ENCODE measurements around the gene LAMA4. TPM values are rescaled to one million over a fixed set of nuclear protein-coding genes. Genes with fewer than 3 reads are reported as not detected.

Gene LAMA4
- polyA plus RNA-seq, 1 donor from 2014 or later = 0.69 TPM

DNA sequence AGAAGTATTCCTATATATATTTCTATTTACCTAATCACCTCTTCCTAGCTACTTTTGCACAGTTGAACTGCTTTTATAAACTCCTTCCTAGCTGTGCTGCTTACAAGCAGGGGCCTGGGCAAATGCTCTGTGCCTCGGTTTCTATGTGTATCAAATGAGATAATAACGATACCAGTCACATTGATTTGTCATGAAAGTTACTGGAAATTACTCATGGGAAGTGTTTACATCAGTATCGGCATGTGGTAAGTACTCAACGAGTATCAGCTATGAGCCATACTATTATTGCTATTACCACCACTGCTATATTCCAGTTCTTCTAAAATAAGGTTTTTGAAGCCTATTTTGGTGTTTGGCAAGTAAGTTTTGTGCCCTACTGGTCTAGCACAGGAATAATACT, 4.9 kb downstream of the LAMA4 start:
- Histone ChIP-seq H4K20me1 (ENCODE audit: insufficient read depth) (no peaks in the 10 kb centered on the region), H3K4me2 (ENCODE audit: low read length) (no peak overlapping the region), H3K79me2 (replicated peaks; ENCODE audit: insufficient read depth, low read length) (no peaks in the 10 kb centered on the region)

DNA sequence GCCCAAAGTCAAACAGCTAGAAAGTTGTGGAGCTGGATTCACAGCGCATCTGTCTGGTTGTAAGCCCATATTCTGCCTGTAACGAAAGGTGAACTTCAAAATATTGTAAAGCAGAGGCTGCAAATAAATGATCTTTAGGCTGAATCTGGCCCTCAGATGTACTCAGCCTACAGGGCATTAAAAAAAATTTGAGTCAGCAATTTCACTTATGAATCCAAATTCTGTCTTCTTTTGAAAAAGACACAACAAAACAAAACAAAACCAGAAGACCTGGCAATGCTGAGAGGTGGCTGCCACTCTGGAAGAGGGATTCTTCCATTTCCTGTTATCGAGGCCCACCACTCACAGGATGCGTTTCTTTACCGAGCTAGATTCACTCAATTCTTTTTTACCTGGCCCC, 7.1 kb downstream of the LAMA4 start:
- TF ChIP-seq EP300 (conservative IDR thresholded peaks at IDR 0.05; ENCODE audit: poor library complexity, severe bottlenecking) = no peak
- TF ChIP-seq, protein P1, sequence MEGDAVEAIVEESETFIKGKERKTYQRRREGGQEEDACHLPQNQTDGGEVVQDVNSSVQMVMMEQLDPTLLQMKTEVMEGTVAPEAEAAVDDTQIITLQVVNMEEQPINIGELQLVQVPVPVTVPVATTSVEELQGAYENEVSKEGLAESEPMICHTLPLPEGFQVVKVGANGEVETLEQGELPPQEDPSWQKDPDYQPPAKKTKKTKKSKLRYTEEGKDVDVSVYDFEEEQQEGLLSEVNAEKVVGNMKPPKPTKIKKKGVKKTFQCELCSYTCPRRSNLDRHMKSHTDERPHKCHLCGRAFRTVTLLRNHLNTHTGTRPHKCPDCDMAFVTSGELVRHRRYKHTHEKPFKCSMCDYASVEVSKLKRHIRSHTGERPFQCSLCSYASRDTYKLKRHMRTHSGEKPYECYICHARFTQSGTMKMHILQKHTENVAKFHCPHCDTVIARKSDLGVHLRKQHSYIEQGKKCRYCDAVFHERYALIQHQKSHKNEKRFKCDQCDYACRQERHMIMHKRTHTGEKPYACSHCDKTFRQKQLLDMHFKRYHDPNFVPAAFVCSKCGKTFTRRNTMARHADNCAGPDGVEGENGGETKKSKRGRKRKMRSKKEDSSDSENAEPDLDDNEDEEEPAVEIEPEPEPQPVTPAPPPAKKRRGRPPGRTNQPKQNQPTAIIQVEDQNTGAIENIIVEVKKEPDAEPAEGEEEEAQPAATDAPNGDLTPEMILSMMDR (IDR thresholded peaks at IDR 0.05; ENCODE audit: poor library complexity, severe bottlenecking) = no peak
- no peak for TF ChIP-seq TAF1 (IDR thresholded peaks at IDR 0.05; ENCODE audit: low read depth)
- TF ChIP-seq, protein P2, sequence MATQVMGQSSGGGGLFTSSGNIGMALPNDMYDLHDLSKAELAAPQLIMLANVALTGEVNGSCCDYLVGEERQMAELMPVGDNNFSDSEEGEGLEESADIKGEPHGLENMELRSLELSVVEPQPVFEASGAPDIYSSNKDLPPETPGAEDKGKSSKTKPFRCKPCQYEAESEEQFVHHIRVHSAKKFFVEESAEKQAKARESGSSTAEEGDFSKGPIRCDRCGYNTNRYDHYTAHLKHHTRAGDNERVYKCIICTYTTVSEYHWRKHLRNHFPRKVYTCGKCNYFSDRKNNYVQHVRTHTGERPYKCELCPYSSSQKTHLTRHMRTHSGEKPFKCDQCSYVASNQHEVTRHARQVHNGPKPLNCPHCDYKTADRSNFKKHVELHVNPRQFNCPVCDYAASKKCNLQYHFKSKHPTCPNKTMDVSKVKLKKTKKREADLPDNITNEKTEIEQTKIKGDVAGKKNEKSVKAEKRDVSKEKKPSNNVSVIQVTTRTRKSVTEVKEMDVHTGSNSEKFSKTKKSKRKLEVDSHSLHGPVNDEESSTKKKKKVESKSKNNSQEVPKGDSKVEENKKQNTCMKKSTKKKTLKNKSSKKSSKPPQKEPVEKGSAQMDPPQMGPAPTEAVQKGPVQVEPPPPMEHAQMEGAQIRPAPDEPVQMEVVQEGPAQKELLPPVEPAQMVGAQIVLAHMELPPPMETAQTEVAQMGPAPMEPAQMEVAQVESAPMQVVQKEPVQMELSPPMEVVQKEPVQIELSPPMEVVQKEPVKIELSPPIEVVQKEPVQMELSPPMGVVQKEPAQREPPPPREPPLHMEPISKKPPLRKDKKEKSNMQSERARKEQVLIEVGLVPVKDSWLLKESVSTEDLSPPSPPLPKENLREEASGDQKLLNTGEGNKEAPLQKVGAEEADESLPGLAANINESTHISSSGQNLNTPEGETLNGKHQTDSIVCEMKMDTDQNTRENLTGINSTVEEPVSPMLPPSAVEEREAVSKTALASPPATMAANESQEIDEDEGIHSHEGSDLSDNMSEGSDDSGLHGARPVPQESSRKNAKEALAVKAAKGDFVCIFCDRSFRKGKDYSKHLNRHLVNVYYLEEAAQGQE (IDR thresholded peaks at IDR 0.05; ENCODE audit: borderline replicate concordance) = no peak
- TF ChIP-seq POLR2AphosphoS5 (IDR thresholded peaks at IDR 0.05) = no peak
- TF ChIP-seq MXI1 (conservative IDR thresholded peaks at IDR 0.05; ENCODE audit: poor library complexity, severe bottlenecking) = no peak
- no peak for TF ChIP-seq EZH2 (IDR thresholded peaks at IDR 0.05; ENCODE audit: borderline replicate concordance, insufficient read depth, low read length, poor library complexity, severe bottlenecking)
- TF ChIP-seq SMC3 (conservative IDR thresholded peaks at IDR 0.05; ENCODE audit: poor library complexity) = no peak
- no peak for TF ChIP-seq RAD21 (conservative IDR thresholded peaks at IDR 0.05)
- no peak overlapping the region for H3K4me2 ChIP-seq (ENCODE audit: low read length)

More for the DNA sequence above, 4.9 kb downstream of the LAMA4 start:
- TF ChIP-seq EZH2 (IDR thresholded peaks at IDR 0.05; ENCODE audit: borderline replicate concordance, insufficient read depth, low read length, poor library complexity, severe bottlenecking) (no peak), RAD21 (conservative IDR thresholded peaks at IDR 0.05) (no peak)
- TF ChIP-seq, protein P1 (IDR thresholded peaks at IDR 0.05; ENCODE audit: poor library complexity, severe bottlenecking) = no peak
- Histone ChIP-seq H3K9ac (ENCODE audit: low read length) (no peak overlapping the region), H3K27me3 (ENCODE audit: insufficient read depth, low read depth, low read length) (peaks cover 18% of the 10 kb centered on the region), H3K9me2 (ENCODE audit: insufficient read depth, low read length) (no peaks in the 10 kb centered on the region), H3K4me3 (ENCODE audit: low read length) (no peak overlapping the region), H2AFZ (ENCODE audit: low read depth, low read length) (no peak overlapping the region), H3F3A (ENCODE audit: insufficient read depth, low read length, poor library complexity, severe bottlenecking) (no peaks in the 10 kb centered on the region), H3K36me3 (ENCODE audit: insufficient read depth, low read length) (no peaks in the 10 kb centered on the region), H3K27ac (ENCODE audit: low read length) (no peak overlapping the region), H3K9me3 (ENCODE audit: low read length) (no peaks in the 10 kb centered on the region)

More for the DNA sequence above, 7.1 kb downstream of the LAMA4 start:
- Histone ChIP-seq H3K36me3 (ENCODE audit: insufficient read depth, low read length) (no peaks in the 10 kb centered on the region), H3K9me3 (ENCODE audit: low read length) (no peaks in the 10 kb centered on the region), H3F3A (ENCODE audit: insufficient read depth, low read length, poor library complexity, severe bottlenecking) (no peaks in the 10 kb centered on the region), H3K27ac (ENCODE audit: low read length) (no peak overlapping the region), H3K4me3 (ENCODE audit: low read length) (no peak overlapping the region), H3K9me2 (ENCODE audit: insufficient read depth, low read length) (no peaks in the 10 kb centered on the region), H2AFZ (ENCODE audit: low read depth, low read length) (no peak overlapping the region), H3K9ac (ENCODE audit: low read length) (no peak overlapping the region), H3K79me2 (replicated peaks; ENCODE audit: insufficient read depth, low read length) (no peaks in the 10 kb centered on the region), H3K27me3 (ENCODE audit: insufficient read depth, low read depth, low read length) (no peaks in the 10 kb centered on the region), H4K20me1 (ENCODE audit: insufficient read depth) (no peaks in the 10 kb centered on the region)
